HL-60 (cell line): Measurements from ENCODE around the gene ANKRD11.

Experiments
- DNase-seq, 2 experiments: peaks; one replicate each; pipeline ENCODE4 v3.0.0-alpha.2; 2010 to 2020; ENCODE audit warnings: low read depth in 1 of 2, low spot score in 1 of 2
- H3K27ac ChIP-seq: fragments of 250-450 bp; sonication (Bioruptor Pico); replicated peaks from 2 replicates; pipeline ENCODE4 v1.5.1; 2020; ENCODE audit warnings: mild to moderate bottlenecking, moderate library complexity
- H3K27me3 ChIP-seq: fragments of 250-450 bp; sonication (Bioruptor Pico); 2 replicates; pipeline ENCODE4 v1.5.1; 2021; ENCODE audit warnings: mild to moderate bottlenecking, moderate library complexity; ENCODE audit not compliant: insufficient read depth, poor library complexity, severe bottlenecking
- H3K4me3 ChIP-seq: replicated peaks from 2 replicates; pipeline ENCODE4 v1.5.1; 2011; ENCODE audit warnings: mild to moderate bottlenecking, control low read depth, low read length; ENCODE audit not compliant: insufficient read depth
- CTCF ChIP-seq: IDR thresholded peaks from one replicate; pipeline ENCODE4 v1.5.1; 2011; ENCODE audit warnings: low read length, control low read depth, inconsistent platforms; ENCODE audit not compliant: insufficient read depth
- GABPA ChIP-seq: IDR thresholded peaks from 2 replicates; pipeline ENCODE4 v1.6.1; 2012; ENCODE audit warnings: low read depth
- POLR2AphosphoS5 ChIP-seq: IDR thresholded peaks from 2 replicates; pipeline ENCODE4 v1.6.1; 2012; ENCODE audit warnings: low read depth
- REST ChIP-seq: IDR thresholded peaks from 2 replicates; pipeline ENCODE4 v1.6.1; 2012; ENCODE audit warnings: low read depth; ENCODE audit not compliant: insufficient replicate concordance
- SPI1 ChIP-seq: IDR thresholded peaks from 2 replicates; pipeline ENCODE4 v1.6.1; 2012; ENCODE audit warnings: low read depth, mild to moderate bottlenecking, borderline replicate concordance

The ANKRD11 gene

GRCh38 chr16:89325861-89326471, 164.4 kb downstream of the ANKRD11 start:
- Histone ChIP-seq H3K27me3 (no peaks in the 10 kb centered on the region), H3K4me3 (no peak overlapping the region), H3K27ac (peak overlapping the region; percentile 60)
- TF ChIP-seq CTCF (no peak), REST (no peak), GABPA (no peak), POLR2AphosphoS5 (no peak), SPI1 (no peak; the same call in 1 of the 2 replicates)
- DNase-seq: peak; percentile 66 to 68

GRCh38 chr16:89324056-89325010, 166.0 kb downstream of the ANKRD11 start:
- no peak overlapping the region for H3K27ac ChIP-seq
- H3K4me3 ChIP-seq: no peak overlapping the region
- TF ChIP-seq SPI1: no peak
- no peak for TF ChIP-seq CTCF
- TF ChIP-seq POLR2AphosphoS5: no peak
- no peak for TF ChIP-seq GABPA
- no peak for TF ChIP-seq REST
- no peaks in the 10 kb centered on the region for H3K27me3 ChIP-seq
- DNase-seq: no peak

GRCh38 chr16:89323120-89323960, 167.0 kb downstream of the ANKRD11 start:
- Histone ChIP-seq H3K27me3 (no peaks in the 10 kb centered on the region), H3K27ac (no peak overlapping the region), H3K4me3 (no peak overlapping the region)
- TF ChIP-seq POLR2AphosphoS5 (no peak), GABPA (no peak), REST (no peak), SPI1 (no peak), CTCF (no peak)
- no peak for DNase-seq
